Measurements from ENCODE around the gene CLCN6.

GRCh38 chr1:11841245-11842153 is 35.5 kb downstream of the CLCN6 start:
- TF ChIP-seq EZH2phosphoT487 (IDR thresholded peaks at IDR 0.05; ENCODE audit: low read depth): no peak
- TF ChIP-seq, protein P1, sequence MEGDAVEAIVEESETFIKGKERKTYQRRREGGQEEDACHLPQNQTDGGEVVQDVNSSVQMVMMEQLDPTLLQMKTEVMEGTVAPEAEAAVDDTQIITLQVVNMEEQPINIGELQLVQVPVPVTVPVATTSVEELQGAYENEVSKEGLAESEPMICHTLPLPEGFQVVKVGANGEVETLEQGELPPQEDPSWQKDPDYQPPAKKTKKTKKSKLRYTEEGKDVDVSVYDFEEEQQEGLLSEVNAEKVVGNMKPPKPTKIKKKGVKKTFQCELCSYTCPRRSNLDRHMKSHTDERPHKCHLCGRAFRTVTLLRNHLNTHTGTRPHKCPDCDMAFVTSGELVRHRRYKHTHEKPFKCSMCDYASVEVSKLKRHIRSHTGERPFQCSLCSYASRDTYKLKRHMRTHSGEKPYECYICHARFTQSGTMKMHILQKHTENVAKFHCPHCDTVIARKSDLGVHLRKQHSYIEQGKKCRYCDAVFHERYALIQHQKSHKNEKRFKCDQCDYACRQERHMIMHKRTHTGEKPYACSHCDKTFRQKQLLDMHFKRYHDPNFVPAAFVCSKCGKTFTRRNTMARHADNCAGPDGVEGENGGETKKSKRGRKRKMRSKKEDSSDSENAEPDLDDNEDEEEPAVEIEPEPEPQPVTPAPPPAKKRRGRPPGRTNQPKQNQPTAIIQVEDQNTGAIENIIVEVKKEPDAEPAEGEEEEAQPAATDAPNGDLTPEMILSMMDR (IDR thresholded peaks at IDR 0.05; ENCODE audit: low read depth, low read length): no peak
